Measurements from ENCODE around the gene LGI1.

- TF ChIP-seq YY1 (IDR thresholded peaks at IDR 0.05; ENCODE audit: insufficient read depth, insufficient read length) (no peak), SUZ12 (IDR thresholded peaks at IDR 0.05; ENCODE audit: extremely low read depth, insufficient read depth, insufficient read length) (no peak)
Observed at GRCh38 chr10:93757801-93758507, at the start of gene LGI1.

Measured in NT2/D1 (cell line).